Adrenal gland (tissue), 12 donors: Measurements from ENCODE around the gene TPH2. TPM values are rescaled to one million over a fixed set of nuclear protein-coding genes. Genes with fewer than 3 reads are reported as not detected.

Experiments
- DNase-seq, 7 donors: peaks; one replicate each; pipeline ENCODE4 v3.0.0-alpha.2; 2019 to 2020
- H3K27ac ChIP-seq, 5 donors: fragments of 200-600 bp; sonication (generic) in 4 of 5; 1 replicate in 3 of 5; 2 replicates in 2 of 5; pipeline versions ENCODE4 v1.5.1 to v1.8.0; 2016 to 2020; ENCODE audit warnings: mild to moderate bottlenecking in 1 of 5
- H3K27me3 ChIP-seq: fragments of 200-600 bp; 2 replicates; pipeline ENCODE4 v1.8.0; 2021
- H3K36me3 ChIP-seq, 2 donors: fragments of 200-600 bp; replicated peaks in 1 of 2; 1 replicate in 1 of 2; 2 replicates in 1 of 2; pipeline versions ENCODE4 v1.5.1 to v1.8.0; 2018 to 2022
- H3K4me1 ChIP-seq, 2 donors: fragments of 200-600 bp; replicated peaks in 1 of 2; 1 replicate in 1 of 2; 2 replicates in 1 of 2; pipeline versions ENCODE4 v1.5.1 to v1.8.0; 2018 to 2021
- H3K4me3 ChIP-seq, 4 donors: fragments of 200-600 bp; sonication (generic) in 3 of 4; one replicate each; pipeline ENCODE4 v1.5.1; 2016 to 2018
- H3K9me3 ChIP-seq, 3 donors: fragments of 200-600 bp; sonication (generic) in 1 of 3; replicated peaks in 1 of 3; 1 replicate in 2 of 3; 2 replicates in 1 of 3; pipeline versions ENCODE4 v1.5.1 to v1.8.0; 2016 to 2021
- CTCF ChIP-seq, 6 experiments: fragments of 450-650 bp in 4 of 6; fragments of 200-600 bp in 2 of 6; sonication (generic) in 1 of 6; IDR thresholded peaks; 1 replicate in 5 of 6; 2 replicates in 1 of 6; pipeline versions ENCODE4 v1.5.1 to v1.8.0; 2016 to 2021; ENCODE audit warnings: antibody characterized with exemption in 6 of 6, mild to moderate bottlenecking in 2 of 6, moderate library complexity in 1 of 6
- POLR2A ChIP-seq, 2 donors: fragments of 450-650 bp; IDR thresholded peaks; one replicate each; pipeline ENCODE4 v1.6.1; 2017; ENCODE audit warnings: antibody characterized with exemption in 2 of 2, mild to moderate bottlenecking in 2 of 2, moderate library complexity in 1 of 2
- WGBS, 4 donors: extraction: QIAGEN DNeasy Blood & Tissue Kit in 2 of 4; methylation state at CpG; one replicate each; pipeline versions ENCODE4 v1.1.5 to v1.1.7; 2013 to 2017; 5-methylcytosine and 5-hydroxymethylcytosine counted together
- intact Hi-C, 2 donors: fragments of 100-400 bp; cut with DNase I; formaldehyde crosslinking; loops; one replicate each; pipeline versions ENCODE4 v1.14.1 to v1.15.0; 2022 to 2023
- polyA plus RNA-seq, 3 donors: library from polyadenylated mRNA; stranded (reverse); fragments of 200-250 nt in 2 of 3; fragments of 350-450 nt in 1 of 3; fragmentation: Illumina TruSeq in 1 of 3; extraction: RNeasy Lipid Tissue Mini Kit (QIAGEN cat#74804) in 1 of 3; gene quantifications; one replicate each; pipeline ENCODE4 v1.2.3, GENCODE V29; 2013 to 2014
- total RNA-seq, 9 donors: library from RNA; depleted of rRNA in 4 of 9; stranded (reverse); fragments of >200 nt in 4 of 9; fragments of 120-200 nt in 1 of 9; fragmentation: NEBNext Ultra II Directional in 1 of 9; extraction: Animal tissue kit (Norgen Biotek cat#: 25700) in 1 of 9; gene quantifications; one replicate each; pipeline versions ENCODE4 v1.1.0 to v1.2.4, GENCODE V29; 2013 to 2023
- donor health status: healthy with polysubstance abuse.
- donor health status: Bipolar disorder and iron deficiency.
- donor health status: DM: yes; HTN: yes; CAD: no.
- donor health status: DM: no; HTN: no; CAD: no.
- donor health status: DM: no; HTN: no; CAD: no.
- donor health status: DM: yes; HTN: yes; CAD: no.

The TPH2 gene
- total and polyA plus RNA-seq, 12 donors = 0.06 TPM; not detected in 11

- no peak for TF ChIP-seq CTCF (IDR thresholded peaks at IDR 0.05)
- TF ChIP-seq POLR2A (IDR thresholded peaks at IDR 0.05) = no peak
- Histone ChIP-seq H3K27ac (no peak overlapping the region), H3K4me1 (no peaks in the 10 kb centered on the region), H3K27me3 (no peaks in the 10 kb centered on the region), H3K36me3 (no peaks in the 10 kb centered on the region), H3K4me3 (no peak overlapping the region), H3K9me3 (no peaks in the 10 kb centered on the region)
- no peak for DNase-seq
- intact Hi-C loops = no loop called here
- WGBS, 4 donors = 33 to 48% (median 39%) methylated on average over 1 of the region's 1 CpG
These were observed 97.7 kb downstream of the TPH2 start for GRCh38 chr12:72036393-72036792.

- no peak for DNase-seq
- 83 to 93% (median 86%) methylated on average over 5 of the region's 5 CpGs for WGBS, 4 donors
- no peak overlapping the region for H3K4me3 ChIP-seq
- no peaks in the 10 kb centered on the region for H3K36me3 ChIP-seq
- no peak overlapping the region for H3K27ac ChIP-seq
- no peaks in the 10 kb centered on the region for H3K27me3 ChIP-seq
- no peaks in the 10 kb centered on the region for H3K4me1 ChIP-seq
- no peaks in the 10 kb centered on the region for H3K9me3 ChIP-seq
- TF ChIP-seq CTCF (IDR thresholded peaks at IDR 0.05) (no peak), POLR2A (IDR thresholded peaks at IDR 0.05) (no peak)
- intact Hi-C loops = no loop called here
These were observed 98.6 kb downstream of the TPH2 start for GRCh38 chr12:72037006-72037795.

GRCh38 chr12:72041811-72042210 is 103.2 kb downstream of the TPH2 start:
- Histone ChIP-seq H3K9me3 (no peaks in the 10 kb centered on the region), H3K27ac (no peak overlapping the region), H3K4me3 (no peak overlapping the region), H3K4me1 (no peaks in the 10 kb centered on the region), H3K36me3 (no peaks in the 10 kb centered on the region), H3K27me3 (no peaks in the 10 kb centered on the region)
- no peak for TF ChIP-seq POLR2A (IDR thresholded peaks at IDR 0.05)
- TF ChIP-seq CTCF (IDR thresholded peaks at IDR 0.05) = no peak
- no peak for DNase-seq
- 70 to 80% (median 75%) methylated on average over 2 of the region's 2 CpGs for WGBS, 4 donors
- intact Hi-C loops = no loop called here

- WGBS, 4 donors = 83 to 91% (median 86%) methylated on average over 2 of the region's 2 CpGs
- H3K4me1 ChIP-seq = no peaks in the 10 kb centered on the region
- no peaks in the 10 kb centered on the region for H3K36me3 ChIP-seq
- no peak overlapping the region for H3K27ac ChIP-seq
- TF ChIP-seq POLR2A (IDR thresholded peaks at IDR 0.05) = no peak
- no peak for TF ChIP-seq CTCF (IDR thresholded peaks at IDR 0.05)
- no peaks in the 10 kb centered on the region for H3K9me3 ChIP-seq
- no peaks in the 10 kb centered on the region for H3K27me3 ChIP-seq
- intact Hi-C loops = no loop called here
- DNase-seq = no peak
- no peak overlapping the region for H3K4me3 ChIP-seq
These were observed 115.0 kb downstream of the TPH2 start for GRCh38 chr12:72053604-72054003.
